Bronchial epithelial cell (primary cell): ENCODE data around the gene ZFYVE27. TPM values are rescaled to one million over a fixed set of nuclear protein-coding genes. Genes with fewer than 3 reads are reported as not detected.

ENCODE experiments used
- DNase-seq: peaks from one replicate; pipeline ENCODE4 v3.0.0-alpha.2; 2010; ENCODE audit warnings: low read depth
- FAIRE-seq: peaks from 2 replicates; lab custom pipeline; 2011; peaks lifted over from hg19 to GRCh38; lab: Jason Lieb, UNC
- H3K27me3 ChIP-seq: 2 replicates; pipeline ENCODE4 v1.5.1; 2011; ENCODE audit warnings: low read length; ENCODE audit not compliant: control insufficient read depth, insufficient read depth
- H3K36me3 ChIP-seq: 2 replicates; pipeline ENCODE4 v1.5.1; 2011; ENCODE audit warnings: low read length; ENCODE audit not compliant: control insufficient read depth, insufficient read depth
- H3K4me3 ChIP-seq: 2 replicates; pipeline ENCODE4 v1.5.1; 2011; ENCODE audit warnings: mild to moderate bottlenecking, low read depth, low read length, control low read depth
- CTCF ChIP-seq: IDR thresholded peaks from 2 replicates; pipeline ENCODE4 v1.5.1; 2011; ENCODE audit warnings: mild to moderate bottlenecking, moderate library complexity, low read length, control low read depth, inconsistent platforms; ENCODE audit not compliant: insufficient read depth, severe bottlenecking
- total RNA-seq: library from RNA; depleted of rRNA; stranded (reverse); fragments of >200 nt; gene quantifications from 2 replicates; pipeline ENCODE4 v1.2.1, GENCODE V29; 2014

ZFYVE27 gene
- total RNA-seq, 1 donor from 2014 or later: 15.3 TPM

- Histone ChIP-seq H3K36me3 (peaks cover 5% of the 10 kb centered on the region), H3K27me3 (no peaks in the 10 kb centered on the region), H3K4me3 (peak overlapping the region; percentile 55)
- FAIRE-seq (no peak), DNase-seq (peak; percentile 75)
- TF ChIP-seq CTCF: no peak
These were observed 22.3 kb upstream of the ZFYVE27 start for GRCh38 chr10:97714401-97715258.

- Histone ChIP-seq H3K4me3 (peak overlapping the region; percentile 55), H3K27me3 (no peaks in the 10 kb centered on the region), H3K36me3 (peaks cover 5% of the 10 kb centered on the region)
- FAIRE-seq: no peak
- DNase-seq: no peak
- TF ChIP-seq CTCF: no peak
These were observed 21.6 kb upstream of the ZFYVE27 start for GRCh38 chr10:97715259-97715874.

- TF ChIP-seq CTCF: no peak
- peaks cover 5% of the 10 kb centered on the region for H3K36me3 ChIP-seq
- DNase-seq: no peak
- H3K27me3 ChIP-seq: no peaks in the 10 kb centered on the region
- no peak for FAIRE-seq
- H3K4me3 ChIP-seq: no peak overlapping the region
These were observed 19.3 kb upstream of the ZFYVE27 start for GRCh38 chr10:97717627-97718026.

- DNase-seq: no peak
- H3K4me3 ChIP-seq: no peak overlapping the region
- no peak for TF ChIP-seq CTCF
- H3K27me3 ChIP-seq: no peaks in the 10 kb centered on the region
- no peak for FAIRE-seq
- H3K36me3 ChIP-seq: peaks cover 5% of the 10 kb centered on the region
These were observed 18.8 kb upstream of the ZFYVE27 start for GRCh38 chr10:97718178-97718577.

- FAIRE-seq: peak; percentile 98
These were observed 18.2 kb upstream of the ZFYVE27 start for GRCh38 chr10:97718659-97719142.

More at GRCh38 chr10:97718659-97719142, 18.2 kb upstream of the ZFYVE27 start:
- Histone ChIP-seq H3K36me3 (peaks cover 5% of the 10 kb centered on the region), H3K4me3 (no peak overlapping the region), H3K27me3 (no peaks in the 10 kb centered on the region)
- no peak for TF ChIP-seq CTCF
- DNase-seq: peak; percentile 99
